Cardiac fibroblast (primary cell): Measurements from ENCODE around the gene MGLL.

ENCODE experiments used
- DNase-seq, 2 donors: peaks; one replicate each; pipeline versions ENCODE4 v3.0.0 to v3.0.0-alpha.2; 2010; ENCODE audit warnings: low read depth in 2 of 2
- H3K4me3 ChIP-seq, 2 donors: replicated peaks in 1 of 2; 1 replicate in 1 of 2; 2 replicates in 1 of 2; pipeline ENCODE4 v1.5.1; 2011; ENCODE audit warnings: low read depth in 2 of 2, low read length in 2 of 2, mild to moderate bottlenecking in 2 of 2, moderate library complexity in 1 of 2
- TF ChIP-seq, protein P1 (sequence below): IDR thresholded peaks from one replicate; pipeline ENCODE4 v1.5.1; 2011; ENCODE audit warnings: low read depth, mild to moderate bottlenecking, low read length, inconsistent platforms

The MGLL gene

DNA sequence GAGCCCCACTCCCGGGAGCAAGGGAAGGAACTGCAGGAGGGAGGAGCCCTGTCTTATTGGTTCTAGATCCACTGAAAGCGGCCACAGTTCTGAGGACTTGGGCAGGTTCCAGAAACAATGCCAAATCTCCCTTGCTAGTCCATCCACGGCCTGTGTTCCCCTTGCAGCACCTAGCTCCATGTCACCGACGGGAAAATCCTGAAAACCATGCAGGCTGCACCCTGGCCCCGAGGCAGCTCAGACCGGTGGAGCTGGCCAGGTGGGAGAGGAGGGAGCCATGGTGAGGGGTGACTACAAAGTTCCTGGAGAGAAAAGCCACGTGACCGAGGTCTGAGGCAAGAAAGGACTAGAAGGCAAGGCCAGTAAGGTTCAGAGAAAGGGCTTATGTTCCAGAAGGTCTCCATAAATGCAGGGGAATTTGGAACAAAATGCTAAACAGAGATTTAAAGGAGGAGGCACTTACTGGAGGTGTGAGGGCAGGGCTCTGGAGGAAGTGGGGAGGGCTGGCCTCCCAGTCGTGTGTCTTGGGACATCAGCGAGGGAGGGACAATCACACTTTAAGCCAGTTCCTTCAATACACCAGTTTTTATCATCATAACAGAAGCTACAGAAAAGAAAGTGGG is 5.4 kb downstream of the MGLL start:
- TF ChIP-seq, protein P1, sequence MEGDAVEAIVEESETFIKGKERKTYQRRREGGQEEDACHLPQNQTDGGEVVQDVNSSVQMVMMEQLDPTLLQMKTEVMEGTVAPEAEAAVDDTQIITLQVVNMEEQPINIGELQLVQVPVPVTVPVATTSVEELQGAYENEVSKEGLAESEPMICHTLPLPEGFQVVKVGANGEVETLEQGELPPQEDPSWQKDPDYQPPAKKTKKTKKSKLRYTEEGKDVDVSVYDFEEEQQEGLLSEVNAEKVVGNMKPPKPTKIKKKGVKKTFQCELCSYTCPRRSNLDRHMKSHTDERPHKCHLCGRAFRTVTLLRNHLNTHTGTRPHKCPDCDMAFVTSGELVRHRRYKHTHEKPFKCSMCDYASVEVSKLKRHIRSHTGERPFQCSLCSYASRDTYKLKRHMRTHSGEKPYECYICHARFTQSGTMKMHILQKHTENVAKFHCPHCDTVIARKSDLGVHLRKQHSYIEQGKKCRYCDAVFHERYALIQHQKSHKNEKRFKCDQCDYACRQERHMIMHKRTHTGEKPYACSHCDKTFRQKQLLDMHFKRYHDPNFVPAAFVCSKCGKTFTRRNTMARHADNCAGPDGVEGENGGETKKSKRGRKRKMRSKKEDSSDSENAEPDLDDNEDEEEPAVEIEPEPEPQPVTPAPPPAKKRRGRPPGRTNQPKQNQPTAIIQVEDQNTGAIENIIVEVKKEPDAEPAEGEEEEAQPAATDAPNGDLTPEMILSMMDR, result no peak
- no peak for DNase-seq
- H3K4me3 ChIP-seq, result no peak overlapping the region

DNA sequence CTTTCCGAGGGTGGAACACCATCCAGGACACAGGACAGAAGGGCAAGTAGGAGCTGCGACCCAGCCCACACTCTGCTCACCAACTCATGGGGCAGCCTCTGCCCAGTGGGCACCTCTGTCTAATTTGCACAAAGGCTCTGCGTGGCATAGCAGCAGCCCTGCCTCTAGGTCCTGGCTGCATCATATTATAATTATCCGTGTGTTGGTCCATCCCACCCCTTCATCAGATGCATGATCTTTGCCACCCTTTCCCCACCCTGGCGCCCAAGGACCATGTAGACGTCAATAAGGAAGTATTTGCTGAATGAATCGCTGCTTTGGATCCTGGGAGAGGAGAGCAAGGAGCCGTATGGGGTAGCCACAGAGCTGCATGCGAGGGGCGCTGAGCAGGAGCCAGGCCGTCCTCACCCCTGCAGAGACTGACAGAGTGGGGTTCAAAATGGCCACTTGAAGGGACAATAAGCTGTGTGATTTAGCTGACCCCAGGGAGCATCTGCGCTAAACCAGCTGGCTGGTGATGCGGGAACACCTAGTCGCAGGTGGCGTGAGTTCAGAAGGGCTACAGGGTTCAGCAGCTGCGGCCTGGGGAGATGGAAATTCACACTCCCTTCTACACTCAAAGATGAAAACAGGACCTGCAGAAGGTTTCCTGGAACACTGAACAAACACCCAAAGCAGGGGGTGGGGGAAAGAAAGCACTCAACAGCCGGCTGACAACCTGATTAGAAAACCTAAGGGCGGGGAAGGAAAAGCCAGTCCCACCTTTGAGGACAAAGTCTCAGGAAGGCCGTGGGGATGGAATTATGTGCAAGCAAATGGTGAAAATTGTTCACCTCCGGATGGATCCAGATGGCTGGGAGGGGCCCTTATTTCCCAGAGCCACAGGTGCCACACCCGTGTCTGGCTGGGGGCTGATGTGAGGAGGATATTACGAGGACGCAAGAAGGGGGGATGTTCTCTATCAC is 6.4 kb downstream of the MGLL start:
- no peak for DNase-seq
- H3K4me3 ChIP-seq, result no peak overlapping the region

DNA sequence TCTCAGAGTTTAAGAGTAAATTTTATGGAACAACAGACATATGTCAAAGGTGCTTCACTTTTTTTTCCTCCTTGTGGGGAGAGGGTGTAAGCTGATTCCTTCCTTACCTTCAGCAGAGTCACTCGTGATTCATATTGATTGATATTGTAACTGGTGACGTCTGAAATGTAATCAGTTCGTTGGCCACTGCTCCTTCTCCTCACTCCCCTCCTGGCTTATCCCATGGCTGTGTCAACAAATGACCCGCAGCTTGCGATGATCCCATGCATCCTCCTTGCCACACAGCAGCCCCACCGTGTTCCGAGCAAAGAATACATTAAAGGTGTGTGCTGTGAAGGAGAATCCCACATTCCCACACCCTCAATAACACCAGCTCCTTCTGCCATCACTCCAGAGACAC is 7.3 kb downstream of the MGLL start:
- no peak for DNase-seq
- H3K4me3 ChIP-seq, result no peak overlapping the region
- TF ChIP-seq, protein P1, result no peak

More for the DNA sequence above, 6.4 kb downstream of the MGLL start:
- TF ChIP-seq, protein P1, result no peak

DNA sequence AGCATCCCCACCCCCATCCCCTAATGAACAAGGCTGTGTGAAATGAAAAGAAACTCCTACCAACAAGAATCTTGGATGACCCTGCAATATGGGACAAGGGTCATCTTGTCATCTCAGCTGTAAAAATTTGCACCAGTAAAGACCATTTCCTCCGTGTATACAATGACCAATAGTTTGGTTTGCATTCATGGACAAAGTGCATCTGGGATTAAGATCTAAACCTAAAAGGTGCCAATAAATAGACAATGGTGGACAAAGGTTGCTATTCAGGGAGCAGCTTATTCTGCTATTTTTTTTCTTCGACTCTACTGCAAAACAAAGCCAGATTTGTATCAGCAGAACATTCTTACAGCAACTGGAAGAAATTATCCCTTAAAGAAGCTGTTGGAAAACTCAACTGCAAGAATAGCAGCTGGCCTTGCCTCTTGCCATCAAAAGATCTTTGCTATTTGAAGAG is 8.0 kb downstream of the MGLL start:
- no peak for DNase-seq
- TF ChIP-seq, protein P1, result no peak
- no peak overlapping the region for H3K4me3 ChIP-seq

DNA sequence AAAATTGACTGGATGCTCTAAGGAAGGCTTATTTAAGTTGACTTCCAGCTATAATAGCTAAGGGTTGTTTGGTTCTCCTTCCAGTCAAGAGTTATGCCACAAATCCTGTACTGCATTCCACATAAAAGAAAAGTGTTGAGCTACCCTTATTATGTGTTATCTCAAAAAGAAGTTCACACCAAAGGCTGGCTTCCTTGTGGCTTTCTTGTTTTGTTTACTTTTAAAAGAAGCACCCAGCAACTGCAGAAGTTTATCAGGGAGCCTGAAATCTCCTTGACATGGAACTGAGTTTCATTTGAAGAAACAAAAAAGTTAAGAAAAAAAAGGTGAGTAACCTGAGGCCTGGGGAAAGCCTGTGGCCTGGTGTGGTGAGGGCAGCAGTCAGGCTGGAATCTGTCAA is 10.2 kb downstream of the MGLL start:
- DNase-seq, result no peak
- TF ChIP-seq, protein P1, result no peak
- no peak overlapping the region for H3K4me3 ChIP-seq

DNA sequence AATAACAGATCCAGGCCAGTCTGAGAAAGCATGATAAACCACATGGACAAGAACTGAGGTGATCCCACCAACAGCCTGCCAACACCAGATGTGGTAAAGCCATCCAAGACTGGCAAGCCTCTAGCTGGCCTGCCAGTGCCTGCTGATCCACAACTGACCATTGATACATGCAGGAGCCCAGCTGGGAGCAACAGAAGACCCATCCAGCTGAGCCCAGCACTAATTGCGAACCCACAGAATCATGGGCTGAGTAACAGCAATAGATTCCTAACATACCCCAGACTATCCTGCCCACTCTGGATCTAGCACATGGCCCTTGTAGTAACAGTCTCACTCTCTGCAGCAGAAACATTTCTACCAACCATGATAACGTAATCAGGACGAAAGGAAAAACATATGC is 10.6 kb downstream of the MGLL start:
- TF ChIP-seq, protein P1, result no peak
- no peak overlapping the region for H3K4me3 ChIP-seq

More for the DNA sequence above, 10.6 kb downstream of the MGLL start:
- DNase-seq, result no peak
